HG02885 (cell line): Measurements from ENCODE around the gene GYPC.
A peak's percentile ranks its signal among the peaks of the same experiment; 100 is the strongest.
"Not testable (repeated sequence)": the region's sequence is repeated elsewhere in the genome, so short reads cannot be mapped to it uniquely, and the experiment has no call there.

Experiments
- ATAC-seq: cut with Tn5 transposase; IDR thresholded peaks from one replicate; pipeline ENCODE4 v1.9.1; 2021; ENCODE audit warnings: mild to moderate bottlenecking; ENCODE audit not compliant: unreplicated experiment, poor library complexity

The GYPC gene

GRCh38 chr2:126655500-126656430, at the start of gene GYPC:
TSS of gene GYPC (plus strand) at chr2:126656158. CDS start at chr2:126656264, 106 bp downstream.
- peak; percentile 42 for ATAC-seq

GRCh38 chr2:126614524-126615227, 41.3 kb upstream of the GYPC start:
- no peak for ATAC-seq

GRCh38 chr2:126616606-126617069, 39.3 kb upstream of the GYPC start:
- peak; percentile 54 for ATAC-seq

- no peak for ATAC-seq
These were observed 35.7 kb upstream of the GYPC start for GRCh38 chr2:126620302-126620701.

- ATAC-seq: no peak
These were observed 33.0 kb upstream of the GYPC start for GRCh38 chr2:126623000-126623399.

- no peak for ATAC-seq
These were observed 28.3 kb upstream of the GYPC start for GRCh38 chr2:126627643-126628042.

GRCh38 chr2:126634273-126634861, 21.6 kb upstream of the GYPC start:
- ATAC-seq: peak; percentile 64

- no peak for ATAC-seq
These were observed 20.7 kb upstream of the GYPC start for GRCh38 chr2:126635281-126635680.

GRCh38 chr2:126635736-126636135, 20.2 kb upstream of the GYPC start:
- ATAC-seq: no peak

GRCh38 chr2:126637386-126637785, 18.6 kb upstream of the GYPC start:
- ATAC-seq: no peak

GRCh38 chr2:126638746-126639145, 17.2 kb upstream of the GYPC start:
- no peak for ATAC-seq

GRCh38 chr2:126639276-126639675, 16.7 kb upstream of the GYPC start:
- ATAC-seq: no peak

GRCh38 chr2:126641294-126641693, 14.7 kb upstream of the GYPC start:
- ATAC-seq: not testable (repeated sequence)

- no peak for ATAC-seq
These were observed 13.9 kb upstream of the GYPC start for GRCh38 chr2:126642031-126642430.

GRCh38 chr2:126643431-126643830, 12.5 kb upstream of the GYPC start:
- ATAC-seq: no peak

- no peak for ATAC-seq
These were observed 12.0 kb upstream of the GYPC start for GRCh38 chr2:126643972-126644371.

GRCh38 chr2:126644630-126645191, 11.2 kb upstream of the GYPC start:
- ATAC-seq: peak; percentile 89

- peak; percentile 61 for ATAC-seq
These were observed 10.7 kb upstream of the GYPC start for GRCh38 chr2:126645211-126645618.

GRCh38 chr2:126646026-126646425, 9.9 kb upstream of the GYPC start:
- no peak for ATAC-seq

GRCh38 chr2:126647714-126648344, 8.1 kb upstream of the GYPC start:
- not testable (repeated sequence) for ATAC-seq
